Adrenal gland (tissue), 5 donors: ENCODE measurements around the gene UBTD2.

ENCODE experiments used
- CTCF ChIP-seq, 6 experiments: fragments of 450-650 bp in 4 of 6; fragments of 200-600 bp in 2 of 6; sonication (generic) in 1 of 6; IDR thresholded peaks; 1 replicate in 5 of 6; 2 replicates in 1 of 6; pipeline versions ENCODE4 v1.5.1 to v1.8.0; 2016 to 2021; ENCODE audit warnings: antibody characterized with exemption in 6 of 6, mild to moderate bottlenecking in 2 of 6, moderate library complexity in 1 of 6
- POLR2A ChIP-seq, 2 donors: fragments of 450-650 bp; IDR thresholded peaks; one replicate each; pipeline ENCODE4 v1.6.1; 2017; ENCODE audit warnings: antibody characterized with exemption in 2 of 2, mild to moderate bottlenecking in 2 of 2, moderate library complexity in 1 of 2
- donor health status: DM: no; HTN: no; CAD: no.

DNA sequence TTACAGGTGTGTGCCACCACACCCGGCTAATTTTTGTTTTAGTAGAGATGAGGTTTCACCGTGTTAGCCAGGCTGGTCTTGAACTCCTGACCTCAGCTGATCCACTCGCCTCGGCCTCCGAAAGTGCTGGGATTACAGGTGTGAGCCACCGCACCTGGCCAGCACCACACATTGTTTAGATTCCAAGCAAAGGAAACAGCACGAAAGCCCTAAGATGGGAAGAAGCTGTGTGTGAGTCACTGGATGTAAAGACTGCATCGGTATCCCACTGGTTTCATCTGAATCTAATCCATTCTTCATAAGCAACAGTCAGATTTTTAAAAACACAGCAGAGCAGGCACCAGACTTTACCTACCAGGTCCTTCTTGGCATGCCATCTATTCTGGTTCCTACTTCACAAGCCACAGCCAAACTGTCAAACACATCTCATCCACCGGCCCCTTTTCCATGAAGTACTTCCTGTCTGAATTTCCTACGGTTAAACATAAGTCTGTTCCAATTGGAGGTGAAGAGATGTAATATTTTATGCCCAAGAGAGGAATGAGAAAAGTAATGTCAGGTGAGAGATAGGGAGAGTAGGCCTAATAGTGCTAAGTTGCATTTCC lies 17.4 kb downstream of the UBTD2 start:
- TF ChIP-seq CTCF (IDR thresholded peaks at IDR 0.05) (no peak), POLR2A (IDR thresholded peaks at IDR 0.05) (no peak)
